ENCODE measurements around the gene SPOCK1.

The SPOCK1 gene

DNA sequence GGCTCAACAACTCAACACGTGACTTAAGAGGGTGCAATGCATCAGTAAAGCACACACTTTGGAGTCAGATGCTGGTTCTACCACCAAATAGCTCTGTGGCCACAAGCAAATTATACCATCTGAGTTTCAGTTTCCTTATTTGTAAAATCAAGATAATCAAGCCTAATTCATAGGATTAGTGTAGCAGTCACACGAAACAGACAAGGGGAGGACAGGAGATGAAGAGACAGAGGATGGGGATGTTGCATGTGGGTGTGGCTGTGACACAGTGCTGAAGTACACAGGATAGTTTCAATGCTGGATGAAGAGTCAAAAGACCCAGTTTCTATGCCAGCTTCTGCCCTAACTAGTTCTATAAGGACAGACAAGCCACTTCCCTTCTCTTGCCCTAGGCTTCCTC lies 60.2 kb downstream of the SPOCK1 start:
- TF ChIP-seq, protein P1, sequence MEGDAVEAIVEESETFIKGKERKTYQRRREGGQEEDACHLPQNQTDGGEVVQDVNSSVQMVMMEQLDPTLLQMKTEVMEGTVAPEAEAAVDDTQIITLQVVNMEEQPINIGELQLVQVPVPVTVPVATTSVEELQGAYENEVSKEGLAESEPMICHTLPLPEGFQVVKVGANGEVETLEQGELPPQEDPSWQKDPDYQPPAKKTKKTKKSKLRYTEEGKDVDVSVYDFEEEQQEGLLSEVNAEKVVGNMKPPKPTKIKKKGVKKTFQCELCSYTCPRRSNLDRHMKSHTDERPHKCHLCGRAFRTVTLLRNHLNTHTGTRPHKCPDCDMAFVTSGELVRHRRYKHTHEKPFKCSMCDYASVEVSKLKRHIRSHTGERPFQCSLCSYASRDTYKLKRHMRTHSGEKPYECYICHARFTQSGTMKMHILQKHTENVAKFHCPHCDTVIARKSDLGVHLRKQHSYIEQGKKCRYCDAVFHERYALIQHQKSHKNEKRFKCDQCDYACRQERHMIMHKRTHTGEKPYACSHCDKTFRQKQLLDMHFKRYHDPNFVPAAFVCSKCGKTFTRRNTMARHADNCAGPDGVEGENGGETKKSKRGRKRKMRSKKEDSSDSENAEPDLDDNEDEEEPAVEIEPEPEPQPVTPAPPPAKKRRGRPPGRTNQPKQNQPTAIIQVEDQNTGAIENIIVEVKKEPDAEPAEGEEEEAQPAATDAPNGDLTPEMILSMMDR (IDR thresholded peaks at IDR 0.05; ENCODE audit: low read depth, low read length), result no peak
- Histone ChIP-seq H3K27me3 (no peaks in the 10 kb centered on the region), H3K4me3 (ENCODE audit: low read depth, low read length) (no peak overlapping the region), H3K9me3 (no peaks in the 10 kb centered on the region), H3K4me1 (no peaks in the 10 kb centered on the region), H3K36me3 (no peaks in the 10 kb centered on the region)
- DNase-seq, result no peak

DNA sequence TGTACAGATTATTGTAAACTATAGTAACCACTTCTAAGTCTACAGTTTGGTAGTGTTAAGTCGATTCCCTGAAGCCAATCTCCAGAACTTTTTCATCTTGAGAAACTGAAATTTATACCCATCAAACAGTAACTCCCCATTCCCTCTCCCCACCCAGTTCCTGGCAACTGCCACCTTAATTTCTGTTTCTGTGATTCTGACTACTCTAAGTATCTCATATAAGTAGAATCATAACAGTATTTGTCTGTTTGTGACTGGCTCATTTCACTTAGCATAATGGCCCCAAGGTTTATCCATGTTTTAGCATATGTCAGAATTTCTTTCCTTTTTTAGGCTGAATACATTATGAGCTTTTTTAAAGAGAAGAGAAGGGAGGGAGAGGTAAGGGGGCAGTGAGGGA lies 61.4 kb downstream of the SPOCK1 start:
- Histone ChIP-seq H3K4me1 (no peaks in the 10 kb centered on the region), H3K9me3 (no peaks in the 10 kb centered on the region), H3K27me3 (no peaks in the 10 kb centered on the region), H3K36me3 (no peaks in the 10 kb centered on the region), H3K4me3 (ENCODE audit: low read depth, low read length) (no peak overlapping the region)
- TF ChIP-seq, protein P1 (IDR thresholded peaks at IDR 0.05; ENCODE audit: low read depth, low read length), result no peak
- no peak for DNase-seq

DNA sequence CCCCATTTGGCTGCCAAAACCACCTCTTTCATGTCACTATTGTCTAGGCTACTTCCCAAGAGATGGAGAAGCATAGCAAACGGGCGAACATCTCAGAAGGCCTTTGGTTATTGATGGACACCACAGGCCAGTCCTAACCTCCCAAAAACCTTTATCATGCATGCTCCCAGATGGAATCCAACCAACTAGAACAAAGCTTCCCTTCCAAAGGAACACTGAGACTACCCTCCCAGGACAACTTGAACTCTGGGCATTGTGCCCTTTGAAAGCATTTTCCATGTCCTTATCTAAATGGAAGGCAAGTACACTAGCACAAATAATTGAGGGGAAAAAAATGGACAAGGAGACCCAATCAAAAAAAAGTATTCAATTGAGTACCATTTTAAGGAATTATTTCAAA lies 65.6 kb downstream of the SPOCK1 start:
- Histone ChIP-seq H3K36me3 (no peaks in the 10 kb centered on the region), H3K4me1 (no peaks in the 10 kb centered on the region), H3K27me3 (no peaks in the 10 kb centered on the region), H3K4me3 (ENCODE audit: low read depth, low read length) (no peak overlapping the region), H3K9me3 (no peaks in the 10 kb centered on the region)
- TF ChIP-seq, protein P1 (IDR thresholded peaks at IDR 0.05; ENCODE audit: low read depth, low read length), result no peak
- no peak for DNase-seq

DNA sequence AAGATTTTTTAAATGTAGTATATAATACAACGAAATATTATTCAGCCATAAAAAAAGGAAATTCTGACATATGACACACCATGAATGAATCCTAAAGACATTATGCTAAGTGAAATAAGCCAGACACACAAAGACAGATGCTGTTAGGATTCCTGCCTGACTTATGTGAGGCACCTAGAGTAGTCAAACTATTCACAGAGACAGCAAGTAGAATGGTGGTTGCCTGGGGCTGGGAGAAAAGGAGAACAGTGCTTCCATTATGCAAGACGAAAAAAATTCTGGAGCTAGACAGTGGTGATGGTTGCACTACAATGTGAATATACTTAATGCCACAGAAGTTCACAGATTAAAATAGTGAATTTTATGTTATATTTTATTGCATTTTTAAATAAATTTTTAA lies 66.8 kb downstream of the SPOCK1 start:
- no peak for DNase-seq
- Histone ChIP-seq H3K9me3 (no peaks in the 10 kb centered on the region), H3K36me3 (no peaks in the 10 kb centered on the region), H3K27me3 (no peaks in the 10 kb centered on the region), H3K4me1 (no peaks in the 10 kb centered on the region), H3K4me3 (ENCODE audit: low read depth, low read length) (no peak overlapping the region)
- TF ChIP-seq, protein P1 (IDR thresholded peaks at IDR 0.05; ENCODE audit: low read depth, low read length), result no peak

DNA sequence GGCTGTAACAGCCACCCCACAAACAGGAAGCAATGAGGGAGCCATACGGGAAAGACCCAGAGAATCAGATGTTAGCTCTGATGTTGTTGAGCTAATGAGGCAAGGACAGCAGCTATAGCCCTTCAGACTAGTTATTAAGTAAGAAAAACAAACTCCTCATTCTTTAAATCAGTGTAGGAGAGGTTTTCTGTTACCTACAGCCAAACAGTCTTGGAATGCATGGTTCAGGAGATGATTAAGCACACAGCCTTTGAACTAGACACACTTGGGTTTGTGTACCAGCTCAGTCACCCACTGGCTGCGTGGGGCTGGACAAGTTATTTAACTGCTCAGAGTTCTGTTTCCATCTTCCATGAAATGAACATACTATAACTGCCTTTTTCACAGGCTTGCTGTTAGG lies 68.1 kb downstream of the SPOCK1 start:
- DNase-seq, result no peak
- H3K27me3 ChIP-seq, result no peaks in the 10 kb centered on the region
- H3K9me3 ChIP-seq, result no peaks in the 10 kb centered on the region
- H3K4me1 ChIP-seq, result no peaks in the 10 kb centered on the region
- no peaks in the 10 kb centered on the region for H3K36me3 ChIP-seq
- H3K4me3 ChIP-seq (ENCODE audit: low read depth, low read length), result no peak overlapping the region
- TF ChIP-seq, protein P1 (IDR thresholded peaks at IDR 0.05; ENCODE audit: low read depth, low read length), result no peak

DNA sequence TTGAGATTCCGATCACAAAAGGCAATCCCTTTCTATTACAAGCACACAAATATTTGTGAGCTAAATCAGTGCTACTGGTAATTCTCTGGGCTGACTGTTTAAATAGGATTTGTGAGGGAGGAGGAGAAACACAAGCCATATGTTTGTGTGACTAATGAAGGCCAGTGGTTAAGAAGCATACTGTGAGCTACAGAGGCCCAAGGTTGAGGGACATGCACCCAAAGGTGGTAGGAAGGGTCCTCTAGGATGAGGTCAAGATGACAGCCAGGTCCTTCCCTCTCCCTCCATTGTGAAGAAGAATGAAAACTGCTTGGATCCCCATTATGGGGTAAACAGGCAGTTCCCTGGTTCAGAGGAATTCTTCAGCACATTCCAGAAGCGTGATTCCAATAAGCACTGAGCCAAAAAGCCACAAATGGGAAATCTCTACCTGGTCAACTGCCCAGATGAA lies 83.9 kb downstream of the SPOCK1 start:
- Histone ChIP-seq H3K9me3 (no peaks in the 10 kb centered on the region), H3K4me3 (ENCODE audit: low read depth, low read length) (no peak overlapping the region), H3K36me3 (no peaks in the 10 kb centered on the region), H3K27me3 (no peaks in the 10 kb centered on the region), H3K4me1 (no peaks in the 10 kb centered on the region)
- TF ChIP-seq, protein P1 (IDR thresholded peaks at IDR 0.05; ENCODE audit: low read depth, low read length), result no peak
- DNase-seq, result no peak

All from BE2C (cell line).